A673 (cell line): ENCODE data around the gene RIIAD1.

Experiments used
- EZH2 ChIP-seq: fragments of 200-600 bp; sonication (generic); IDR thresholded peaks from 2 replicates; pipeline ENCODE4 v1.6.1; 2017; ENCODE audit warnings: borderline replicate concordance, low read depth, mild to moderate bottlenecking, mixed read lengths, antibody characterized with exemption, low read length; ENCODE audit not compliant: poor library complexity, severe bottlenecking
- TF ChIP-seq, protein P1 (sequence below): fragments of 300-800, 200-600 bp; sonication (generic); conservative IDR thresholded peaks from 2 replicates; pipeline ENCODE4 v1.5.1; 2017; ENCODE audit warnings: low read depth, mild to moderate bottlenecking, antibody characterized with exemption, low read length, moderate library complexity, mixed read lengths

DNA sequence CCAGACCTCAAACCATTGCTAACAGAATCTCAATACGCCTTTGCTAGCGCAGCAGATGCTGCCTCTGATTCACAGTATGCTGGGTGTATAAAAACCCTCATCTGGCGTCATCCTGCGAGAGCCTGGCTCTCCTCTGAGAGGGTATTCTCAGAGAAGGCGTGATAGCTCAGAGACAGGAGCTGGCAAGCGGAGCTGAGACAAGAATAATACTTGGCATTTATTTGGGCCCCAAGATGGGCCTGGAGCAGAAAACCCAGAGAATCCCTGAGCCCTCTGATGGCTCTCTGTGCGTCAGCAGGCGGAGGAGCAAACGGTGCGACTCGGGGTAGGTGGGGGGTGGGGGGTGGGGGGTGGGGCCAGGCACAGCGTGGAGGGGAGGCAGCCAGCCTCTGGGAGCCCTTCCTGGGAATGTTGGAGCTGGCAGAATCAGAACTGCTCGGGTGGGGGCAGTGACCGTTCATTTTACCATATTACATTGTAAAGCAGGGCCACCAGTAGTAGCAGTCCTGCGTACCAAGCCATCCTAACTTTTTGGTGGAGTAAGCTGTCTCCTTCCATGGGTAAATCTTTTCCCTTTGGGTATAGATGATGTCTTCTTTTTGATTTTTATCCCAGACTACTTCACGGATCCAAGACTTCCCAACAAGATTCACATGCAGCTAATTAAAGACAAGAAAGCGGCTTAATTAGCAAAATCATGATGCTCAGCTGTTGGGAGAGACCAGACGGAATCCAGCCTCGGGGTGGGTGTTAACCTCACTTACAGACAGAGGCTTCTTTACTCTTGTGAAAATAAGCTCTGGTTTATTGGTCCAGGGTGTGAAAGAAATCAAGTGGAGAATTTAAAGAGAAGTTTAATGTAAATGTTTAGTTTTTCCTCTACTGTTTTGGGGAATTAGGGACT lies 7.1 kb downstream of the RIIAD1 start:
- TF ChIP-seq, protein P1, sequence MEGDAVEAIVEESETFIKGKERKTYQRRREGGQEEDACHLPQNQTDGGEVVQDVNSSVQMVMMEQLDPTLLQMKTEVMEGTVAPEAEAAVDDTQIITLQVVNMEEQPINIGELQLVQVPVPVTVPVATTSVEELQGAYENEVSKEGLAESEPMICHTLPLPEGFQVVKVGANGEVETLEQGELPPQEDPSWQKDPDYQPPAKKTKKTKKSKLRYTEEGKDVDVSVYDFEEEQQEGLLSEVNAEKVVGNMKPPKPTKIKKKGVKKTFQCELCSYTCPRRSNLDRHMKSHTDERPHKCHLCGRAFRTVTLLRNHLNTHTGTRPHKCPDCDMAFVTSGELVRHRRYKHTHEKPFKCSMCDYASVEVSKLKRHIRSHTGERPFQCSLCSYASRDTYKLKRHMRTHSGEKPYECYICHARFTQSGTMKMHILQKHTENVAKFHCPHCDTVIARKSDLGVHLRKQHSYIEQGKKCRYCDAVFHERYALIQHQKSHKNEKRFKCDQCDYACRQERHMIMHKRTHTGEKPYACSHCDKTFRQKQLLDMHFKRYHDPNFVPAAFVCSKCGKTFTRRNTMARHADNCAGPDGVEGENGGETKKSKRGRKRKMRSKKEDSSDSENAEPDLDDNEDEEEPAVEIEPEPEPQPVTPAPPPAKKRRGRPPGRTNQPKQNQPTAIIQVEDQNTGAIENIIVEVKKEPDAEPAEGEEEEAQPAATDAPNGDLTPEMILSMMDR = no peak
- no peak for TF ChIP-seq EZH2
